GM12878 (cell line): Measurements from ENCODE around the gene NEK3.
"Not testable (repeated sequence)": the region's sequence is repeated elsewhere in the genome, so short reads cannot be mapped to it uniquely, and the experiment has no call there.

ENCODE experiments used
- ATF3 ChIP-seq: IDR thresholded peaks from 2 replicates; pipeline ENCODE4 v1.6.1; 2011; ENCODE audit warnings: low read depth, mild to moderate bottlenecking, low read length, moderate library complexity, borderline replicate concordance; ENCODE audit errors: extremely low read depth
- CBFB ChIP-seq: IDR thresholded peaks from 2 replicates; pipeline ENCODE4 v1.6.1; 2016; ENCODE audit warnings: antibody characterized with exemption, low read depth
- CHD4 ChIP-seq: fragments of 200-600 bp; sonication (generic); IDR thresholded peaks from 2 replicates; pipeline ENCODE4 v1.6.1; 2016; ENCODE audit warnings: mild to moderate bottlenecking
- CTCF ChIP-seq, 3 experiments: IDR thresholded peaks in 2 of 3; conservative IDR thresholded peaks in 1 of 3; 2 replicates each; pipeline ENCODE4 v1.5.1; 2011; ENCODE audit warnings: low read depth in 3 of 3, low read length in 3 of 3, mild to moderate bottlenecking in 3 of 3, control low read depth in 2 of 3, moderate library complexity in 2 of 3, inconsistent platforms in 1 of 3, mixed read lengths in 1 of 3; ENCODE audit not compliant: control insufficient read depth in 2 of 3, insufficient read depth in 1 of 3; ENCODE audit errors: extremely low read depth in 1 of 3
- MYC ChIP-seq: IDR thresholded peaks from 2 replicates; pipeline ENCODE4 v1.6.1; 2011; ENCODE audit warnings: mild to moderate bottlenecking, low read length, moderate library complexity, inconsistent platforms; ENCODE audit not compliant: insufficient read depth, insufficient replicate concordance, insufficient read length, severe bottlenecking
- NFYB ChIP-seq: IDR thresholded peaks from 2 replicates; pipeline ENCODE4 v1.6.1; 2011; ENCODE audit warnings: low read depth, mild to moderate bottlenecking, low read length, improper control_type of control experiment, moderate library complexity; ENCODE audit not compliant: insufficient read depth
- POLR2A ChIP-seq: IDR thresholded peaks from 2 replicates; pipeline ENCODE4 v1.6.1; 2011; ENCODE audit warnings: low read depth, mild to moderate bottlenecking, low read length
- SMARCA5 ChIP-seq: fragments of 450-650 bp; IDR thresholded peaks from 2 replicates; pipeline ENCODE4 v1.6.1; 2017; ENCODE audit warnings: mild to moderate bottlenecking
- ZSCAN29 ChIP-seq: fragments of 450-650 bp; IDR thresholded peaks from 2 replicates; pipeline ENCODE4 v1.6.1; 2017; ENCODE audit warnings: mild to moderate bottlenecking, moderate library complexity
- TF ChIP-seq, protein P1 (sequence below): fragments of 450-650 bp; formaldehyde crosslinking; IDR thresholded peaks from 2 replicates; pipeline ENCODE4 v1.5.0; 2022; ENCODE audit warnings: mild to moderate bottlenecking, missing genetic modification characterization
- TF ChIP-seq, protein P2 (sequence below): IDR thresholded peaks from 2 replicates; pipeline ENCODE4 v1.6.1; 2012; ENCODE audit warnings: mild to moderate bottlenecking, low read depth, low read length

- TF ChIP-seq CBFB; ATF3; POLR2A; CTCF (IDR thresholded peaks at IDR 0.05 in 2 of 3, conservative IDR thresholded peaks at IDR 0.05 in 1 of 3; ENCODE audit: control insufficient read depth in 2 of 3, extremely low read depth in 1 of 3, insufficient read depth in 1 of 3, low read depth in 3 of 3, low read length in 3 of 3); ZSCAN29; SMARCA5; MYC; NFYB; CHD4: not testable (repeated sequence)
- TF ChIP-seq, protein P1, sequence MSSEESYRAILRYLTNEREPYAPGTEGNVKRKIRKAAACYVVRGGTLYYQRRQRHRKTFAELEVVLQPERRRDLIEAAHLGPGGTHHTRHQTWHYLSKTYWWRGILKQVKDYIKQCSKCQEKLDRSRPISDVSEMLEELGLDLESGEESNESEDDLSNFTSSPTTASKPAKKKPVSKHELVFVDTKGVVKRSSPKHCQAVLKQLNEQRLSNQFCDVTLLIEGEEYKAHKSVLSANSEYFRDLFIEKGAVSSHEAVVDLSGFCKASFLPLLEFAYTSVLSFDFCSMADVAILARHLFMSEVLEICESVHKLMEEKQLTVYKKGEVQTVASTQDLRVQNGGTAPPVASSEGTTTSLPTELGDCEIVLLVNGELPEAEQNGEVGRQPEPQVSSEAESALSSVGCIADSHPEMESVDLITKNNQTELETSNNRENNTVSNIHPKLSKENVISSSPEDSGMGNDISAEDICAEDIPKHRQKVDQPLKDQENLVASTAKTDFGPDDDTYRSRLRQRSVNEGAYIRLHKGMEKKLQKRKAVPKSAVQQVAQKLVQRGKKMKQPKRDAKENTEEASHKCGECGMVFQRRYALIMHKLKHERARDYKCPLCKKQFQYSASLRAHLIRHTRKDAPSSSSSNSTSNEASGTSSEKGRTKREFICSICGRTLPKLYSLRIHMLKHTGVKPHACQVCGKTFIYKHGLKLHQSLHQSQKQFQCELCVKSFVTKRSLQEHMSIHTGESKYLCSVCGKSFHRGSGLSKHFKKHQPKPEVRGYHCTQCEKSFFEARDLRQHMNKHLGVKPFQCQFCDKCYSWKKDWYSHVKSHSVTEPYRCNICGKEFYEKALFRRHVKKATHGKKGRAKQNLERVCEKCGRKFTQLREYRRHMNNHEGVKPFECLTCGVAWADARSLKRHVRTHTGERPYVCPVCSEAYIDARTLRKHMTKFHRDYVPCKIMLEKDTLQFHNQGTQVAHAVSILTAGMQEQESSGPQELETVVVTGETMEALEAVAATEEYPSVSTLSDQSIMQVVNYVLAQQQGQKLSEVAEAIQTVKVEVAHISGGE: not testable (repeated sequence)
- TF ChIP-seq, protein P2, sequence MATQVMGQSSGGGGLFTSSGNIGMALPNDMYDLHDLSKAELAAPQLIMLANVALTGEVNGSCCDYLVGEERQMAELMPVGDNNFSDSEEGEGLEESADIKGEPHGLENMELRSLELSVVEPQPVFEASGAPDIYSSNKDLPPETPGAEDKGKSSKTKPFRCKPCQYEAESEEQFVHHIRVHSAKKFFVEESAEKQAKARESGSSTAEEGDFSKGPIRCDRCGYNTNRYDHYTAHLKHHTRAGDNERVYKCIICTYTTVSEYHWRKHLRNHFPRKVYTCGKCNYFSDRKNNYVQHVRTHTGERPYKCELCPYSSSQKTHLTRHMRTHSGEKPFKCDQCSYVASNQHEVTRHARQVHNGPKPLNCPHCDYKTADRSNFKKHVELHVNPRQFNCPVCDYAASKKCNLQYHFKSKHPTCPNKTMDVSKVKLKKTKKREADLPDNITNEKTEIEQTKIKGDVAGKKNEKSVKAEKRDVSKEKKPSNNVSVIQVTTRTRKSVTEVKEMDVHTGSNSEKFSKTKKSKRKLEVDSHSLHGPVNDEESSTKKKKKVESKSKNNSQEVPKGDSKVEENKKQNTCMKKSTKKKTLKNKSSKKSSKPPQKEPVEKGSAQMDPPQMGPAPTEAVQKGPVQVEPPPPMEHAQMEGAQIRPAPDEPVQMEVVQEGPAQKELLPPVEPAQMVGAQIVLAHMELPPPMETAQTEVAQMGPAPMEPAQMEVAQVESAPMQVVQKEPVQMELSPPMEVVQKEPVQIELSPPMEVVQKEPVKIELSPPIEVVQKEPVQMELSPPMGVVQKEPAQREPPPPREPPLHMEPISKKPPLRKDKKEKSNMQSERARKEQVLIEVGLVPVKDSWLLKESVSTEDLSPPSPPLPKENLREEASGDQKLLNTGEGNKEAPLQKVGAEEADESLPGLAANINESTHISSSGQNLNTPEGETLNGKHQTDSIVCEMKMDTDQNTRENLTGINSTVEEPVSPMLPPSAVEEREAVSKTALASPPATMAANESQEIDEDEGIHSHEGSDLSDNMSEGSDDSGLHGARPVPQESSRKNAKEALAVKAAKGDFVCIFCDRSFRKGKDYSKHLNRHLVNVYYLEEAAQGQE: not testable (repeated sequence)
Measured at GRCh38 chr13:52102423-52102822, 57.0 kb downstream of the NEK3 start.
